Esophagus muscularis mucosa (tissue), 4 donors: Measurements from ENCODE around the gene CARMIL1. TPM values are rescaled to one million over a fixed set of nuclear protein-coding genes. Genes with fewer than 3 reads are reported as not detected.

ENCODE experiments used
- DNase-seq: peaks from one replicate; pipeline ENCODE4 v3.0.0-alpha.2; 2017; ENCODE audit errors: extremely low spot score
- H3K27ac ChIP-seq, 4 donors: fragments of 200-600 bp; sonication (generic); replicated peaks in 1 of 4; 1 replicate in 3 of 4; 2 replicates in 1 of 4; pipeline ENCODE4 v1.5.1; 2016 to 2019; ENCODE audit warnings: mild to moderate bottlenecking in 1 of 4
- H3K27me3 ChIP-seq, 4 donors: fragments of 200-600 bp; sonication (generic); one replicate each; pipeline versions ENCODE4 v1.5.1 to v1.6.0; 2016 to 2019
- H3K36me3 ChIP-seq, 4 donors: fragments of 200-600 bp; sonication (generic); one replicate each; pipeline ENCODE4 v1.5.1; 2016 to 2019
- H3K4me1 ChIP-seq, 4 donors: fragments of 200-600 bp; sonication (generic); one replicate each; pipeline ENCODE4 v1.5.1; 2016 to 2019
- H3K4me3 ChIP-seq, 4 donors: fragments of 200-600 bp; sonication (generic); 1 replicate in 2 of 4; 2 replicates in 2 of 4; pipeline ENCODE4 v1.5.1; 2016 to 2019; ENCODE audit warnings: mild to moderate bottlenecking in 4 of 4, moderate library complexity in 1 of 4
- H3K9me3 ChIP-seq, 4 donors: fragments of 200-600 bp; sonication (generic); 1 replicate in 3 of 4; 2 replicates in 1 of 4; pipeline ENCODE4 v1.5.1; 2016 to 2019
- CTCF ChIP-seq, 3 experiments: fragments of 200-600 bp in 2 of 3; fragments of 450-650 bp in 1 of 3; sonication (generic) in 2 of 3; IDR thresholded peaks; one replicate each; pipeline ENCODE4 v1.5.1; 2017 to 2019; ENCODE audit warnings: antibody characterized with exemption in 3 of 3, mild to moderate bottlenecking in 2 of 3, moderate library complexity in 1 of 3
- EP300 ChIP-seq: sonication (generic); formaldehyde crosslinking; IDR thresholded peaks from one replicate; pipeline ENCODE4 v1.6.1; 2017; ENCODE audit warnings: antibody characterized with exemption
- POLR2A ChIP-seq: fragments of 450-650 bp; IDR thresholded peaks from one replicate; pipeline ENCODE4 v1.6.1; 2017; ENCODE audit warnings: antibody characterized with exemption, moderate library complexity, mild to moderate bottlenecking, low read depth
- POLR2AphosphoS5 ChIP-seq, 2 donors: sonication (generic); formaldehyde crosslinking; IDR thresholded peaks; one replicate each; pipeline ENCODE4 v1.6.1; 2017; ENCODE audit warnings: antibody characterized with exemption in 2 of 2
- WGBS: methylation state at CpG from one replicate; pipeline ENCODE4 v1.1.5; 2018; 5-methylcytosine and 5-hydroxymethylcytosine counted together
- intact Hi-C: fragments of 100-400 bp; cut with DNase I; formaldehyde crosslinking; loops from one replicate; pipeline ENCODE4 v1.15.1; 2023
- total RNA-seq, 4 donors: library from RNA; depleted of rRNA; stranded (reverse); fragments of >200 nt; gene quantifications; one replicate each; pipeline versions ENCODE4 v1.1.0 to v1.2.1, GENCODE V29; 2016

The CARMIL1 gene
- total RNA-seq, 4 donors from 2014 or later: 10.0 to 12.1 (median 11.1) TPM

DNA sequence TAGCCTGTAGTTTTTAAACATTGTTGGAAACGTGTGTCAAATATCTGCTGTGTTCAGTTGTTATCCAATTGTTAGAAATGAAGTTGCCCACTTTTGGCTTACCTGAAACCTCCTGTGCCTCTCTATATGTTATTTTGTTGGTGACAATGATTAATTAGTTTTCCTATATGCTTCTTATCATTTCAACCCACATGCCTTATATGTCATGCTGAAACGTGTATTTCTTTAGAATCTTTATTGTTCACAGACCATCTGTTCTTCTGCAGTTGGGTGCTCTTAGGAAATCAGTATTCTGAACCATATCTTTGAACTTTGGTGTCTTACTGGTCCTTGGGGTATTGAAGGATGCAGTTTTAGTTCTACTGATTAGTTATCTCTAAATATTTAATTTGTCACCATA, 281.7 kb downstream of the CARMIL1 start:
- TF ChIP-seq EP300: no peak
- TF ChIP-seq POLR2A: no peak
- TF ChIP-seq POLR2AphosphoS5 (IDR thresholded peaks at IDR 0.05): no peak
- no peak for TF ChIP-seq CTCF (IDR thresholded peaks at IDR 0.05)
- whole genome bisulfite sequencing: 53% methylated on average over 2 of the region's 2 CpGs
- H3K36me3 ChIP-seq: no peaks in the 10 kb centered on the region
- no peak overlapping the region for H3K4me3 ChIP-seq
- intact Hi-C loops: no loop called here
- no peaks in the 10 kb centered on the region for H3K27me3 ChIP-seq
- H3K9me3 ChIP-seq: no peaks in the 10 kb centered on the region
- no peak overlapping the region for H3K27ac ChIP-seq
- no peaks in the 10 kb centered on the region for H3K4me1 ChIP-seq
- DNase-seq: no peak

DNA sequence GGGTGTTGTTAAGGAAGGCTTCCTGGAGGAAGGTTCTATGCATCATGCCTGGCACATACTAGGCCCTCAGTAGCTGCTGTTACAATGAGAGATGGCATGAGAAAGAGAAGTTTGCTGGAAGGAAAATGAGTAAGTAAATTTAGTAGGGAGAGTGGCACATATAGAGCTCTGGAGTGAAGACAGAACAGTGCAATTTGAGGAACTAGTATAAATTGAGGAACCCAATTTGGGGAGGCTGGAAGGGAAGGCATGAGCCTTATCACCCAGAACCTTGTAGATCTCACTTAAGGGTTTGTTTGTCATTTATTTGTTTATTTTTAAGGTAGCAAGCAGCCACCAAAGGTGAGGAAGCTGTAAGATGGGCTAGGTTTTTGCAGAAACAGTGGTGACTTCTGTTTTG, 285.8 kb downstream of the CARMIL1 start:
- no peaks in the 10 kb centered on the region for H3K36me3 ChIP-seq
- intact Hi-C loops: no loop called here

GRCh38 chr6:25570578-25570977, 291.4 kb downstream of the CARMIL1 start:
- TF ChIP-seq POLR2AphosphoS5 (IDR thresholded peaks at IDR 0.05) (no peak), EP300 (no peak)
- Histone ChIP-seq H3K27ac (no peak overlapping the region), H3K9me3 (no peaks in the 10 kb centered on the region), H3K27me3 (no peaks in the 10 kb centered on the region), H3K4me3 (no peak overlapping the region), H3K4me1 (no peaks in the 10 kb centered on the region), H3K36me3 (no peaks in the 10 kb centered on the region)
- intact Hi-C loops: no loop called here
- DNase-seq: no peak
- 71% methylated on average over 2 of the region's 2 CpGs for WGBS

More for the DNA sequence above, 285.8 kb downstream of the CARMIL1 start:
- no peaks in the 10 kb centered on the region for H3K9me3 ChIP-seq
- no peak overlapping the region for H3K27ac ChIP-seq
- H3K4me1 ChIP-seq: no peaks in the 10 kb centered on the region
- H3K4me3 ChIP-seq: no peak overlapping the region
- no peak for DNase-seq
- TF ChIP-seq CTCF (IDR thresholded peaks at IDR 0.05): no peak
- no peak for TF ChIP-seq POLR2A
- no peak for TF ChIP-seq EP300
- no peak for TF ChIP-seq POLR2AphosphoS5 (IDR thresholded peaks at IDR 0.05)
- H3K27me3 ChIP-seq: no peaks in the 10 kb centered on the region

GRCh38 chr6:25576919-25577318, 297.7 kb downstream of the CARMIL1 start:
- H3K27me3 ChIP-seq: no peaks in the 10 kb centered on the region
- DNase-seq: no peak
- no peak overlapping the region for H3K4me3 ChIP-seq
- intact Hi-C loops: no loop called here
- TF ChIP-seq CTCF (IDR thresholded peaks at IDR 0.05) (no peak), EP300 (no peak), POLR2AphosphoS5 (IDR thresholded peaks at IDR 0.05) (no peak), POLR2A (no peak)
- H3K27ac ChIP-seq: no peak overlapping the region
- 89% methylated on average over 2 of the region's 2 CpGs for WGBS
- H3K36me3 ChIP-seq: no peaks in the 10 kb centered on the region
- H3K4me1 ChIP-seq: no peaks in the 10 kb centered on the region
- H3K9me3 ChIP-seq: no peaks in the 10 kb centered on the region

DNA sequence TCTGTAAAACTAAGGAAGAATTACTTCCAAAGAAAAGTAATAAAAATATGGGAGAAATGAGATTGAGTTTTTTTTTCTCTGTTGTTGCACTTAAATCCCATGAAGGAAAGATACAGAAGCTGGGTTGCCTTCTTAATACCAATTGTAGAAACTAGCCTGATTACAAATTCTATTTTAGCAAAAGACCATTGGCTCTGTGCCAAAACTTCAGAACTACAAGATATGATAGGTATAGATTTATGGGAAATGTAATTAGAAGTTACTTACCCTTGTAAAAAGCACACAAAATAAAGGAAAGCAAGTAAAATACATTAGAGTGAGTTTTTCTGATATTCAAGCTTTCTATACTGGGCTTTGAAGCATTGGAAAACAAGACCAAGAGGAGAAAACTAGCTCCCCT, 299.4 kb downstream of the CARMIL1 start:
- Histone ChIP-seq H3K27ac (no peak overlapping the region), H3K9me3 (no peaks in the 10 kb centered on the region), H3K4me1 (no peaks in the 10 kb centered on the region), H3K36me3 (no peaks in the 10 kb centered on the region), H3K27me3 (no peaks in the 10 kb centered on the region), H3K4me3 (no peak overlapping the region)
- no peak for TF ChIP-seq EP300
- TF ChIP-seq POLR2A: no peak
- no peak for TF ChIP-seq CTCF (IDR thresholded peaks at IDR 0.05)
- TF ChIP-seq POLR2AphosphoS5 (IDR thresholded peaks at IDR 0.05): no peak
- no peak for DNase-seq
- intact Hi-C loops: no loop called here
